ENCODE measurements around the gene EEF2K. TPM values are rescaled to one million over a fixed set of nuclear protein-coding genes. Genes with fewer than 3 reads are reported as not detected.

EEF2K gene
- polyA plus RNA-seq, 2 of the 4 experiments (the other 2 are of a cell fraction): 8.2 to 9.4 TPM

GRCh38 chr16:22186517-22186916 lies 19.6 kb upstream of the EEF2K start (continued):
- no peak for TF ChIP-seq CBX2 (IDR thresholded peaks at IDR 0.05; ENCODE audit: borderline replicate concordance, low read depth)
- TF ChIP-seq EHMT2 (IDR thresholded peaks at IDR 0.05; ENCODE audit: low read depth): no peak
- no peak for TF ChIP-seq HOXB13 (CRISPR knock-in tag; IDR thresholded peaks at IDR 0.05; ENCODE audit: low read depth)

DNA sequence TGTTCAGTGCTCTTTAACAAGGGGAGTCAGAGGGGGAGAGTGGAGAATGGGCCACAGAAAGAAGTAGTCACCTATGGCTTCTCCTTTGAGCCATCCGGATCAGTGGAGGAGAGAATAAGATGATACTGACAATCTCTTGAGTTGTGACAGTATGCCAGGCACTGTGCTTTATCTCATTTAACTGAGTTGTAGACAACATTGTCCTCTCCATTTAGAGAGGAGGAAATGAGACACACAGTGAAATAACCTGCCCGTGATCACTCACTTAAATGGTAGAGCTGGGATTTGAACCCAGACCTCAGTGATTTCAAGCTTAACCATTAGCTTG lies 17.8 kb upstream of the EEF2K start:
- DNase-seq (ENCODE audit: low read depth in 1 of 2, low spot score in 1 of 2) (no peak), FAIRE-seq (no peak), ATAC-seq (no peak)
- TF ChIP-seq FOSB (CRISPR knock-in tag; IDR thresholded peaks at IDR 0.05): no peak
- no peak for TF ChIP-seq E2F6 (IDR thresholded peaks at IDR 0.05; ENCODE audit: borderline replicate concordance, low read depth)
- no peak for TF ChIP-seq RAD21 (conservative IDR thresholded peaks at IDR 0.05 in 1 of 2, IDR thresholded peaks at IDR 0.05 in 1 of 2)
- TF ChIP-seq ZNF302 (CRISPR knock-in tag; IDR thresholded peaks at IDR 0.05): no peak
- no peak for TF ChIP-seq HOXB13 (CRISPR knock-in tag; IDR thresholded peaks at IDR 0.05; ENCODE audit: low read depth)
- no peak for TF ChIP-seq JUNB (IDR thresholded peaks at IDR 0.05)
- no peak for TF ChIP-seq KDM5A (IDR thresholded peaks at IDR 0.05)
- TF ChIP-seq FOXS1 (CRISPR knock-in tag; IDR thresholded peaks at IDR 0.05): no peak
- no peak for TF ChIP-seq GATA3 (IDR thresholded peaks at IDR 0.05; ENCODE audit: borderline replicate concordance)
- no peak for TF ChIP-seq NPAS2 (CRISPR knock-in tag; IDR thresholded peaks at IDR 0.05; ENCODE audit: borderline replicate concordance)
- TF ChIP-seq POLR2AphosphoS2 (conservative IDR thresholded peaks at IDR 0.05; ENCODE audit: low read length): no peak
- TF ChIP-seq MYC (IDR thresholded peaks at IDR 0.05; ENCODE audit: borderline replicate concordance, low read length): no peak
- TF ChIP-seq NR3C1 (IDR thresholded peaks at IDR 0.05): no peak
- TF ChIP-seq HOXB5 (CRISPR knock-in tag; IDR thresholded peaks at IDR 0.05): no peak
- no peak for TF ChIP-seq TFCP2L1 (CRISPR knock-in tag; IDR thresholded peaks at IDR 0.05)
- Histone ChIP-seq H3K4me2 (peak overlapping the region; percentile 35; the same call in 1 of the 3 replicates), H3K27ac (peak overlapping the region in 1 of 2 experiments; percentile 32; a peak in 2 of 6 replicates), H3K4me1 (peaks cover 10% of the 10 kb centered on the region), H3K9me3 (no peaks in the 10 kb centered on the region), H3K4me3 (no peak overlapping the region)
- 71% methylated on average over 2 of the region's 2 CpGs for WGBS (ENCODE audit: missing lambda C conversion rate)
- ChIA-PET CTCF (interaction anchor here (0.6 to 24.4 kb wide), 59 partner anchors 8 to 595 kb away, joined by 3 to 320 read pairs (median 5); partner anchors contain the start of genes EEF2K, MOSMO, PDZD9 and POLR3E), POLR2A (interaction anchor here (0.6 to 1.0 kb wide), 3 partner anchors 111 to 190 kb away, joined by 3 to 10 read pairs (median 5); no protein-coding TSS in a partner anchor)

DNA sequence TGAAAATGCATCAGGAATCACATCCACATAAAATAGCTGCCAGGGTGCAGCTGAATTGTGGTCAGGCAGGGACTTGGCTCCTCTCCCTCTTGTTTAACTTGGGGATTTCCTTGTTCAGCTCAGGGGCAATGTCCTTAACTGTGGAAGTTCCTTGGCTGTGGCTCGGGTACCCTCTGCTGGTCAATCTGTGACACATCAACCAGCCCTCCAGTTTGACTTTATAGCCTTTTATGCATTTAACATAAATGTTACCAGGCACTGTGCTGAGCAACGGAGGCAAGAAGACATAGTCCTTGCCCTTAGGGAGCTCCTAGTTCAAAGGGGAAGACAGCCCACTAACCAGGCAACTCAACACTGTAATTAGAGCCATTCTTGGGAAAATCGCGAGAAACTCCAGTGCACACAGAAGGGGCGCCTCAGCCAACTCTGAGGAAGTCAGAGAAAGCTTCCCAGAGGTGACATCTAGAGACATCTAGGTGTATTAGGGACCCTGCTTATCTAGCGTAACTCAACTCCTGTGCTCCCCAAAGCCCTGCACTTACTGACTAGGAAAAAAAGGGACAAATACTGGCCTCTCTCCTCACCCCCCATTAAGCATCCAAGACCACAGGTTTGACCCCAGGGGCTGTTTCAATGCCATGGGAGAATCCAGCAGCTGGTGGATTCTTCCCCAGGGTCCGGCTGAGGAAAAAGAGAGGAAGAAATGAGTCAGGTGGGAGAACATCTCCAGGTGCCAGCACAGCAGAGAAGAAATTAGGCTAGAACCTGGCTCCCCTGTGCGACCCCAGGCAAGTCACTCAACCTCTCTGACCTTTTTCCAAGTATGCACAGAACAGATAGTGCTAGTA lies 17.3 kb upstream of the EEF2K start:
- whole genome bisulfite sequencing (ENCODE audit: missing lambda C conversion rate): 22% methylated on average over 8 of the region's 8 CpGs
- DNase-seq (ENCODE audit: low read depth in 1 of 2, low spot score in 1 of 2): peak; percentile 75 to 92

More for the DNA sequence above, 17.3 kb upstream of the EEF2K start:
- CTCF ChIA-PET: interaction anchor here (0.6 to 24.4 kb wide), 63 partner anchors 8 to 595 kb away, joined by 3 to 320 read pairs (median 5); partner anchors contain the start of genes EEF2K, MOSMO, PDZD9 and POLR3E
- POLR2A ChIA-PET: interaction anchor here (0.6 to 1.0 kb wide), 3 partner anchors 111 to 191 kb away, joined by 3 to 10 read pairs (median 5); no protein-coding TSS in a partner anchor
- Histone ChIP-seq H3K4me3 (no peak overlapping the region), H3K4me2 (peak overlapping the region; percentile 35; the same call in 1 of the 3 replicates), H3K27ac (peak overlapping the region in 1 of 2 experiments; percentile 32; a peak in 2 of 6 replicates), H3K4me1 (peaks cover 10% of the 10 kb centered on the region), H3K9me3 (no peaks in the 10 kb centered on the region)
- TF ChIP-seq RAD21 (conservative IDR thresholded peaks at IDR 0.05 in 1 of 2, IDR thresholded peaks at IDR 0.05 in 1 of 2) (peak; percentile 94 to 98), SREBF2 (IDR thresholded peaks at IDR 0.05) (no peak), SMC3 (IDR thresholded peaks at IDR 0.05) (peak; percentile 82), ZFP36 (IDR thresholded peaks at IDR 0.05; ENCODE audit: borderline replicate concordance, partially characterized antibody) (peak; percentile 24), ATOH8 (CRISPR knock-in tag; IDR thresholded peaks at IDR 0.05; ENCODE audit: low read depth) (no peak), CTCF (IDR thresholded peaks at IDR 0.05) (peak; percentile 92)
- FAIRE-seq: peak; percentile 7
- peak; percentile 27 to 36; a peak in 5 of 6 replicates for ATAC-seq
